B cell (primary cell): Measurements from ENCODE around the gene DNAJC1.

Source experiments
- CTCF ChIP-seq: fragments of 200-600 bp; IDR thresholded peaks from one replicate; pipeline ENCODE4 v1.8.0; 2022; ENCODE audit warnings: antibody characterized with exemption, mild to moderate bottlenecking
- EZH2 ChIP-seq: IDR thresholded peaks from 2 replicates; pipeline ENCODE4 v1.6.1; 2012; ENCODE audit warnings: borderline replicate concordance, low read depth, mild to moderate bottlenecking, moderate library complexity, low read length; ENCODE audit not compliant: insufficient read depth, poor library complexity, severe bottlenecking

GRCh38 chr10:22023508-22023907 is 20.0 kb upstream of the DNAJC1 start:
- no peak for TF ChIP-seq CTCF
- no peak for TF ChIP-seq EZH2
